ENCODE data around the gene ING4.

GRCh38 chr12:6666211-6666610 is 3.3 kb upstream of the ING4 start:
- TF ChIP-seq CTCF (IDR thresholded peaks at IDR 0.05): no peak
- TF ChIP-seq POLR2A (IDR thresholded peaks at IDR 0.05): no peak
